ENCODE measurements around the gene GSKIP.
A peak's percentile ranks its signal among the peaks of the same experiment; 100 is the strongest.

The GSKIP gene

GRCh38 chr14:96359959-96360358 lies 3.4 kb upstream of the GSKIP start:
- no peak overlapping the region for H3K4me3 ChIP-seq (ENCODE audit: low read length)
- TF ChIP-seq CTCF (IDR thresholded peaks at IDR 0.05; ENCODE audit: insufficient read depth, low read depth, low read length, missing control alignments): no peak
- DNase-seq (ENCODE audit: low read depth): no peak

GRCh38 chr14:96362071-96362964 lies 1.0 kb upstream of the GSKIP start:
- peak overlapping the region; percentile 80 for H3K4me3 ChIP-seq (ENCODE audit: low read length)
- no peak for TF ChIP-seq CTCF (IDR thresholded peaks at IDR 0.05; ENCODE audit: insufficient read depth, low read depth, low read length, missing control alignments)
- peak; percentile 70 for DNase-seq (ENCODE audit: low read depth)

GRCh38 chr14:96363751-96364336 lies 518 bp downstream of the GSKIP start:
- H3K4me3 ChIP-seq (ENCODE audit: low read length): peak overlapping the region; percentile 86
- TF ChIP-seq CTCF (IDR thresholded peaks at IDR 0.05; ENCODE audit: insufficient read depth, low read depth, low read length, missing control alignments): no peak
- DNase-seq (ENCODE audit: low read depth): peak; percentile 68

- H3K4me3 ChIP-seq (ENCODE audit: low read length): no peak overlapping the region
- TF ChIP-seq CTCF (IDR thresholded peaks at IDR 0.05; ENCODE audit: insufficient read depth, low read depth, low read length, missing control alignments): no peak
- DNase-seq (ENCODE audit: low read depth): no peak
Measured at GRCh38 chr14:96364962-96365361, 1.6 kb downstream of the GSKIP start.

- DNase-seq (ENCODE audit: low read depth): no peak
- H3K4me3 ChIP-seq (ENCODE audit: low read length): no peak overlapping the region
- TF ChIP-seq CTCF (IDR thresholded peaks at IDR 0.05; ENCODE audit: insufficient read depth, low read depth, low read length, missing control alignments): no peak
Measured at GRCh38 chr14:96368534-96368933, 5.2 kb downstream of the GSKIP start.

- H3K4me3 ChIP-seq (ENCODE audit: low read length): no peak overlapping the region
- no peak for TF ChIP-seq CTCF (IDR thresholded peaks at IDR 0.05; ENCODE audit: insufficient read depth, low read depth, low read length, missing control alignments)
- no peak for DNase-seq (ENCODE audit: low read depth)
Measured at GRCh38 chr14:96370528-96370927, 7.2 kb downstream of the GSKIP start.
